Mucosa of descending colon (tissue), 3 donors: ENCODE results near the gene MBOAT7. TPM values are rescaled to one million over a fixed set of nuclear protein-coding genes. Genes with fewer than 3 reads are reported as not detected.
A peak's percentile ranks its signal among the peaks of the same experiment; 100 is the strongest.
"Not testable (repeated sequence)": the region's sequence is repeated elsewhere in the genome, so short reads cannot be mapped to it uniquely, and the experiment has no call there.

Experiments used
- ATAC-seq: fragments of 200-7000 bp; cut with Tn5 transposase; one replicate; pipeline ENCODE4 v1.9.1; 2020; ENCODE audit warnings: mild to moderate bottlenecking, moderate library complexity
- DNase-seq, 3 donors: peaks; one replicate each; pipeline ENCODE4 v3.0.0-alpha.2; 2020
- H3K36me3 ChIP-seq: fragments of 200-600 bp; one replicate; pipeline ENCODE4 v1.8.0; 2021; ENCODE audit warnings: low read depth, mild to moderate bottlenecking
- H3K4me1 ChIP-seq: fragments of 200-600 bp; one replicate; pipeline ENCODE4 v1.8.0; 2021; ENCODE audit warnings: low read depth, mild to moderate bottlenecking
- H3K4me3 ChIP-seq: fragments of 200-600 bp; one replicate; pipeline ENCODE4 v1.8.0; 2021; ENCODE audit warnings: mild to moderate bottlenecking
- H3K9me3 ChIP-seq: fragments of 200-600 bp; one replicate; pipeline ENCODE4 v1.8.0; 2021; ENCODE audit warnings: mild to moderate bottlenecking
- CTCF ChIP-seq: fragments of 200-600 bp; IDR thresholded peaks from one replicate; pipeline ENCODE4 v1.8.0; 2022; ENCODE audit warnings: antibody characterized with exemption, mild to moderate bottlenecking
- intact Hi-C, 2 donors: fragments of 100-400 bp; cut with DNase I in 1 of 2; cut with micrococcal nuclease in 1 of 2; formaldehyde crosslinking; loops; one replicate each; pipeline versions ENCODE4 v1.11.0 to v1.11.1; 2022; cut with DNase I, micrococcal nuclease
- long read RNA-seq, 2 donors: library from polyadenylated mRNA; unstranded; transcript quantifications; one replicate each; pipeline ENCODE4 v2.0.0, GENCODE V29; 2019 to 2021
- total RNA-seq, 3 donors: library from RNA; stranded (reverse); fragmentation: NEBNext Ultra II Directional in 2 of 3; extraction: Animal tissue kit (Norgen Biotek cat#: 25700) in 2 of 3; gene quantifications; one replicate each; pipeline versions ENCODE4 v1.2.1 to v1.2.4, GENCODE V29; 2021 to 2023
- donor health status: DM: no; HTN: no; CAD: no; lungs with moderate emphysema.
- donor health status: DM: no; HTN: no; CAD: no.
- donor health status: DM: no; HTN: yes; CAD: no.

The MBOAT7 gene, protein sequence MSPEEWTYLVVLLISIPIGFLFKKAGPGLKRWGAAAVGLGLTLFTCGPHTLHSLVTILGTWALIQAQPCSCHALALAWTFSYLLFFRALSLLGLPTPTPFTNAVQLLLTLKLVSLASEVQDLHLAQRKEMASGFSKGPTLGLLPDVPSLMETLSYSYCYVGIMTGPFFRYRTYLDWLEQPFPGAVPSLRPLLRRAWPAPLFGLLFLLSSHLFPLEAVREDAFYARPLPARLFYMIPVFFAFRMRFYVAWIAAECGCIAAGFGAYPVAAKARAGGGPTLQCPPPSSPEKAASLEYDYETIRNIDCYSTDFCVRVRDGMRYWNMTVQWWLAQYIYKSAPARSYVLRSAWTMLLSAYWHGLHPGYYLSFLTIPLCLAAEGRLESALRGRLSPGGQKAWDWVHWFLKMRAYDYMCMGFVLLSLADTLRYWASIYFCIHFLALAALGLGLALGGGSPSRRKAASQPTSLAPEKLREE
- 100 to 1,000 TPM in 2 of 3 donors, 10 to 100 TPM in 1; 79.9 to 176 (median 113) TPM for total RNA-seq
- long read RNA-seq, donor 1, transcript MBOAT7-212 (2 exons, 3,039 nt) = minor isoform, 10 of 132 reads
- long read RNA-seq, donor 1, transcript MBOAT7-201 (8 exons, 2,529 nt) = major isoform, 62 of 132 reads
- long read RNA-seq, donor 1, partial matches to known transcripts = 30 of 132 reads
- long read RNA-seq, donor 1, other reads (novel, unspliced or antisense) = 28 of 132 reads
- long read RNA-seq, donor 2, transcript MBOAT7-212 (2 exons, 3,039 nt) = minor isoform, 8 of 56 reads
- long read RNA-seq, donor 2, transcript MBOAT7-201 (8 exons, 2,529 nt) = major isoform, 15 of 56 reads
- long read RNA-seq, donor 2, partial matches to known transcripts = 17 of 56 reads
- long read RNA-seq, donor 2, other reads (novel, unspliced or antisense) = 14 of 56 reads

DNA sequence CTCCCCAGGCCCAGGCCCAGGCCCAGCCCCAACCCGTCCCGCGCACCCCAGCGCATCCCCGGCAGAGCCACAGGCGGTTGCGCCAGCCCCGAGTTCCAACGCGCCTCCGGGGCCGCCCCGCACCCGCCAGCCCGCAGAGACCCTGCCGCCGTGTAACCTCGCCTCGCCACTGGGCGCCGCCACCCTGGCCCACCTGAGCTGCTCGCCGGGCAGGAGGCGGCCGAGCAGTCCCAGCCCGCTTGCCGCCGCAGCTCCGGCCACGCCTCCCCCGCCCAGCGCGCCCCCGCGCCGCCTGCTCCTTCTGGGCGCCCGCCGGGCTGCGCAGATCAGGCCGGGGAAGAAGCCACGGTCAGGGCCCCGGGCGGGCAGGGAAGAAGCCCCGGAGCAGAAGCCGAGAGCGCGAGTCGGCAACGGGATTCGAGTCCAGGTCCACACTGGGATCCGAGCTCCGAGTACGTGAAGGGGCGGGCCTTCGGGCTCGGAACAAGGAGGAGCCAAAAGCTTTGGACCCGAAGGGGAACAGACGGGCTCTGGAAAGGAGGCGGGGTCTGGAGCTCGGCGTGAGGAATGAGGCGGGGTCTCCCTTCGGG lies at the start of gene MBOAT7:
MBOAT7 (minus strand) TSS at position 436 of the 590 bp plus-strand sequence. CDS start 1,072 bp downstream, outside the sequence.
- TF ChIP-seq CTCF = no peak
- Histone ChIP-seq H3K9me3 (no peaks in the 10 kb centered on the region), H3K4me1 (peaks cover 29% of the 10 kb centered on the region), H3K4me3 (peak within 1 kb of the TSS; percentile 45), H3K36me3 (peaks cover 23% of the 10 kb centered on the region)
- no peak for DNase-seq
- peak; percentile 7 for ATAC-seq
- intact Hi-C loops = no loop called here

DNA sequence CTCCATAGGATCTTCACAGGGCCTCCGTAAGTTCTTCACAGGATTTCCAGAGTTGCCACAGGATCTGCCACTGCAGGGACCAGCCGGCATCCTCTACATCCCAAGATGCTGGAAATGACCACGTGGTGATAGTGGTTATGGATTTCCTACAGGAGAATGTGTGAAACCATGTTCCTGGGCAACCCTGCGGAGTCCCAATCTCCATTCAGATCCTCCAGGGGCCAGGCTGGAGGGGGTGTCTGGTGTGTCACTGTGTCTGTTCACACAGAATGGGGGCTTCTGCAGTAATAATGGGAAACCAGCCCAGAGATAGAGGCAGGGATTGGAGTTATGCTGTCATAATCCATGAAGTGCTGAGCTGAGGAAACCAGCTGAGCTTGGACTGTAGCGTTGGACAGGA lies 44.6 kb upstream of the MBOAT7 start:
- no peaks in the 10 kb centered on the region for H3K4me1 ChIP-seq
- intact Hi-C loops = loop anchor here (5.0 kb wide), 1 partner anchor 67 kb away; no protein-coding TSS in a partner anchor
- H3K4me3 ChIP-seq = no peak overlapping the region
- DNase-seq (no peak), ATAC-seq (no peak)
- H3K36me3 ChIP-seq = no peaks in the 10 kb centered on the region
- no peak for TF ChIP-seq CTCF
- H3K9me3 ChIP-seq = no peaks in the 10 kb centered on the region

DNA sequence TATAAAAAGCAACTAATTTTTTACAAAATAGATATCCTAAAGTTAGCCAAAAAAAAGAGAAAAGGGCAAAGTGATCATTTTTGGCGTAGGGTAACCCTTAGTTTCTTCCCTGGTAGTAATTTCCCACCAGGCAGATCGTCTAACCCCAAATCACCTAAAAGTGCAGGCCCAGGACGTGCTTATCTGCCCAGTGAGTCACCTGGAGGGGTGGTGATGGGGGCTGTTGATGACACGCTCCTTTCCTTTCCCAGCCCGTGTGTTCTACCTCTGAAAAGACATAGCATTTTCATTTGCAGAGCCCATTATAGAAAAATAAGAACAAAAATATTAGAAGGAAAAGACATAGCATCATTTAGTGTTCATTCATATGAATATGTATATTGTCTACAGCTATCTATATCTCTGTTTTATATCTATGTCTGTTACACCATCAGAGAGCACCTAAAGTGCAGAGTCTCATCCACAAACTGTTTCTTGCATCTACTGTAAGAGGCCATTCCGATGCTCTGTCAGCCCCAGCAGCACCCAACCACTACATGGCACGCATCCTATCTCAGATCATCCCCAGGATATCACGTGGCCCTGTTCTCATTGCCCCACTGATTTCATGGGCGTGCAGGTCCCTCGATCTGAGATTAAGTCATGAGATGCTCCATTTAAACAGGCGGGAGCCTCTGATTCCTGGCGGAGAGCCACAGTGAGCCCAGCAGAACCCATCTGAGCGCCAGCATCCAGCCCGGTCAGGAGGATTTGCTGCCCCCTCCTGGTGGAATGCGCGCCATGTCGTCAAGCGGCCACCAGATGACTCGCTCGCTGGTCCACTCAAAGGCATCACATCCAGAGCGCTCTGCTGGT lies 41.9 kb upstream of the MBOAT7 start:
- TF ChIP-seq CTCF = peak; percentile 88
- Histone ChIP-seq H3K4me3 (no peak overlapping the region), H3K9me3 (no peaks in the 10 kb centered on the region), H3K36me3 (no peaks in the 10 kb centered on the region), H3K4me1 (no peaks in the 10 kb centered on the region)
- intact Hi-C loops = loop anchor here (5.0 kb wide), 1 partner anchor 64 kb away; no protein-coding TSS in a partner anchor
- ATAC-seq (peak; percentile 100), DNase-seq (peak; percentile 86 to 92 (median 87))

DNA sequence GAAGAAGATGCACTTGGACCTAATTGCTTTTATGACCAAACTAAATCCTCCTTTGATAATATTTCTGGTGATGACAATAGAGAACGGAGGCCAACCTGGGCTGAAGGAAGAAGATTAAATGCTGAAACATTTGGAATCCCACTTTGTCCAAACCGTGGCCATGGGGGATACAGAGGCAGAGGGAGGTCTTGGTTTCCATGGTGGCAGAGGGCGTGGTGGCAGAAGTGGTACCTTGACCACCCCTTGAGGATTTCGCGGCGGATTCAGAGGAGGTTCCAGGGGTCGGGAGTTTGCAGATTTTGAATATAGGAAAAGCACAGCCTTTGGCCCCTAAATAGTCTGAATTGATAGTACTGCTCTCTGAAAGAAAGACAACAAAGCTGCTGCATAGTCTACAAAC lies 40.7 kb upstream of the MBOAT7 start:
- Histone ChIP-seq H3K4me1 (no peaks in the 10 kb centered on the region), H3K9me3 (no peaks in the 10 kb centered on the region), H3K36me3 (no peaks in the 10 kb centered on the region), H3K4me3 (no peak overlapping the region)
- TF ChIP-seq CTCF = no peak
- no peak for DNase-seq
- intact Hi-C loops = loop anchor here (5.0 kb wide), 1 partner anchor 63 kb away; no protein-coding TSS in a partner anchor
- ATAC-seq = no peak

GRCh38 chr19:54229146-54229545 lies 39.8 kb upstream of the MBOAT7 start:
- ATAC-seq = no peak
- Histone ChIP-seq H3K36me3 (no peaks in the 10 kb centered on the region), H3K4me3 (no peak overlapping the region), H3K9me3 (no peaks in the 10 kb centered on the region), H3K4me1 (no peaks in the 10 kb centered on the region)
- no peak for TF ChIP-seq CTCF
- no peak for DNase-seq
- intact Hi-C loops = no loop called here

- intact Hi-C loops, DNase-seq, ATAC-seq: not testable (repeated sequence)
Observed at GRCh38 chr19:54224619-54225018, 35.2 kb upstream of the MBOAT7 start.

GRCh38 chr19:54223937-54224281 lies 34.5 kb upstream of the MBOAT7 start:
- H3K4me3 ChIP-seq, H3K36me3 ChIP-seq, H3K9me3 ChIP-seq, DNase-seq, intact Hi-C loops, ATAC-seq, H3K4me1 ChIP-seq: not testable (repeated sequence)

More at GRCh38 chr19:54224619-54225018, 35.2 kb upstream of the MBOAT7 start:
- H3K4me3 ChIP-seq, H3K36me3 ChIP-seq, H3K9me3 ChIP-seq, H3K4me1 ChIP-seq: not testable (repeated sequence)
